ENCODE measurements around the gene GLUL. TPM values are rescaled to one million over a fixed set of nuclear protein-coding genes. Genes with fewer than 3 reads are reported as not detected.

The GLUL gene
- total RNA-seq, 1 donor from 2014 or later: 37.8 TPM

DNA sequence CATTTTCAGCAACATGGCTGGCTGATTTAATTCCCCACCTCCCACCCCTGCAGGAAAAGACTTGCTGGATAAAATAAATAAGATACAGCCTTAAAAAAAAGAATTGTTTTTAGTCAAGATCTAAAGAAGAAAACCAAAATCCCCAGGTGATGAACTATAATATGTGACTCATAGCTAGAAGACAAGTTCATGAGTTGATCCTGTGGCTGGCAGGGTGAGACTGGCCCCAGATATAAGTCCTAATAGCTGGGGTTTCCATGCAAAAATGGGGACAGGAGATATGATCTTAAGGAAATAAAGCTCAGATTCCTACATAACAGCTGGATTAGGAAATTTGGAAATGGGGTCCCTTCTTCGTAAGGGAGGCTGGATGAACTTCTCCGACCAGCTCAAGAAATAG is 36.5 kb upstream of the GLUL start:
- CTCF ChIA-PET: no interaction called here
- Mint-ChIP-seq H3K9me3 (no peaks in the 10 kb centered on the region), H3K4me1 (peaks cover 8% of the 10 kb centered on the region), H3K27ac (no peak overlapping the region), H3K36me3 (ENCODE audit: low read depth) (no peaks in the 10 kb centered on the region), H3K4me3 (no peak overlapping the region), H3K27me3 (no peaks in the 10 kb centered on the region)
- POLR2A ChIA-PET: no interaction called here
- ATAC-seq (ENCODE audit: low read depth) (no peak), DNase-seq (no peak)
- TF ChIP-seq, protein P1, sequence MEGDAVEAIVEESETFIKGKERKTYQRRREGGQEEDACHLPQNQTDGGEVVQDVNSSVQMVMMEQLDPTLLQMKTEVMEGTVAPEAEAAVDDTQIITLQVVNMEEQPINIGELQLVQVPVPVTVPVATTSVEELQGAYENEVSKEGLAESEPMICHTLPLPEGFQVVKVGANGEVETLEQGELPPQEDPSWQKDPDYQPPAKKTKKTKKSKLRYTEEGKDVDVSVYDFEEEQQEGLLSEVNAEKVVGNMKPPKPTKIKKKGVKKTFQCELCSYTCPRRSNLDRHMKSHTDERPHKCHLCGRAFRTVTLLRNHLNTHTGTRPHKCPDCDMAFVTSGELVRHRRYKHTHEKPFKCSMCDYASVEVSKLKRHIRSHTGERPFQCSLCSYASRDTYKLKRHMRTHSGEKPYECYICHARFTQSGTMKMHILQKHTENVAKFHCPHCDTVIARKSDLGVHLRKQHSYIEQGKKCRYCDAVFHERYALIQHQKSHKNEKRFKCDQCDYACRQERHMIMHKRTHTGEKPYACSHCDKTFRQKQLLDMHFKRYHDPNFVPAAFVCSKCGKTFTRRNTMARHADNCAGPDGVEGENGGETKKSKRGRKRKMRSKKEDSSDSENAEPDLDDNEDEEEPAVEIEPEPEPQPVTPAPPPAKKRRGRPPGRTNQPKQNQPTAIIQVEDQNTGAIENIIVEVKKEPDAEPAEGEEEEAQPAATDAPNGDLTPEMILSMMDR (IDR thresholded peaks at IDR 0.05): no peak
- intact Hi-C loops (cut with micrococcal nuclease): no loop called here

DNA sequence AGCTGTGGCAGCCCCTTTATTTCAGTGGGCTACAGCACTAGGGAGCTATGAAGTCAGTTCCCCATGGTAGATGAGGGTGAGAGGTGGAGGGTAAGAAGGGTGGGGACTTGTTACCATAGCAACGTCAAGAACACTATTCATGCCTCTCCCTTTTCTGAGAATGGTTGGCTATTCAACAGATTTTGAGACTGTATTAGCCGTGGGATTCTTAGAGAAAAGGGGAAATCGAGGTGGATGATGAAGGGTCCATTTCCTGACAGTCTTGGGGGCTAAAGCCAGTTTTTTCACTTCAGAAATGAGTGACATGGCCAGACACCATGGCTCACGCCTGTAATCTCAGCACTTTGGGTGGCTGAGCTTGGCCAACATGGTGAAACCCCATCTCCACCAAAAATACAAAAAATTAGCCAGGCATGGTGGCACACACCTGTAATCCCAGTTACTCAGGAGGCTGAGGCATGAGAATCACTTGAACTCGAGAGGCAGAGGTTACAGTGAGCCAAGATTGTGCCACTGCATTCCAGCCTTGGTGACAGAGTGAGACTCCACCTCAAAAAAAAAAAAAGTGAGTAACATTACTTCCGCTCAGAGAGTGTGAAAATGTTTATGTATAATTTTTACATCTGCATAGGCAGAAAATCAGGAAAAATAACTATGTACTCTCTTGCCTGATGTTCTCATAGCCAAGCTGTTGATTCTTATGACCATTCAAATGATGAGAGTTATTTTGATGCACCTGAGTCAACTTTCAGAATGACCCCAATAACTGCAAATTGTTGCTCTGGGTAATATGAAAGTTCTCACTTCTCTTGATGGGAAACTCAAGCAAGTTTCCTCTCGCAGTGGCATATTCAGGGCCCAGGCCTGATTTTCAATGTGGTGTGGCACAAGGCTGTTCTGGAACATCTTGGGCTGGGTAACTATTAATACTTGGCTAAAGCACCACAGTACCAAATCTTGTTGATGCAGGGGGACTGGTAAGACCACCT is 35.1 kb upstream of the GLUL start:
- no peaks in the 10 kb centered on the region for H3K9me3 Mint-ChIP-seq
- DNase-seq: no peak
- H3K4me1 Mint-ChIP-seq: peaks cover 8% of the 10 kb centered on the region
- H3K27ac Mint-ChIP-seq: peak overlapping the region; percentile 51
- TF ChIP-seq, protein P1 (IDR thresholded peaks at IDR 0.05): no peak
- ChIA-PET POLR2A (no interaction called here), CTCF (interaction anchor here (1.4 kb wide), 1 partner anchor 30 kb away, joined by 5 read pairs; no protein-coding TSS in a partner anchor)
- no peaks in the 10 kb centered on the region for H3K27me3 Mint-ChIP-seq
- H3K4me3 Mint-ChIP-seq: no peak overlapping the region
- ATAC-seq (ENCODE audit: low read depth): no peak
- intact Hi-C loops (cut with micrococcal nuclease): no loop called here
- H3K36me3 Mint-ChIP-seq (ENCODE audit: low read depth): no peaks in the 10 kb centered on the region

DNA sequence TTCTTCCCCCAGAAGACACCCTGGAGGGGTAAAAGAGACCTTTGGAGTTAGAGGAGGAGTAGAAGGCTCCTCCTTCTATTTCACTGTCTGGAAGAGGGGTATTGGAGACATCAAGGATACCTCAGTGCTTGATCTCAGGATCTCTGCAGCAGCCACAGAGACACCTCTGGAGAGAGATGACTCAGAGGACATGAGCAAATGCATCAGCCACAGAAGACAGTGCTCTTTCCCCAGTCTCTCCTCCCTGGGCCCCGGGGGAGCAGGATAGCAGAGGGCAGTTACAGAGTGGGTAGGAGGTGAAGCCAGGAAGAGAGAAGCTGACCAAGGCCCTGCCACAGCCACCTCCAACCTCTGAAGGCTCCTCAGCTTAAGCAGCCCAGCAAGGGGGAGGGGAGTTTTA is 24.2 kb upstream of the GLUL start:
- no peak overlapping the region for H3K4me3 Mint-ChIP-seq
- intact Hi-C loops (cut with micrococcal nuclease): no loop called here
- H3K4me1 Mint-ChIP-seq: no peaks in the 10 kb centered on the region
- ChIA-PET POLR2A (no interaction called here), CTCF (interaction anchor here (1.2 kb wide), 1 partner anchor 19 kb away, joined by 3 read pairs; no protein-coding TSS in a partner anchor)
- H3K9me3 Mint-ChIP-seq: peaks cover 3% of the 10 kb centered on the region
- TF ChIP-seq, protein P1 (IDR thresholded peaks at IDR 0.05): no peak
- H3K27ac Mint-ChIP-seq: no peak overlapping the region
- no peaks in the 10 kb centered on the region for H3K36me3 Mint-ChIP-seq (ENCODE audit: low read depth)
- ATAC-seq (ENCODE audit: low read depth): no peak
- peaks cover 9% of the 10 kb centered on the region for H3K27me3 Mint-ChIP-seq
- DNase-seq: no peak

DNA sequence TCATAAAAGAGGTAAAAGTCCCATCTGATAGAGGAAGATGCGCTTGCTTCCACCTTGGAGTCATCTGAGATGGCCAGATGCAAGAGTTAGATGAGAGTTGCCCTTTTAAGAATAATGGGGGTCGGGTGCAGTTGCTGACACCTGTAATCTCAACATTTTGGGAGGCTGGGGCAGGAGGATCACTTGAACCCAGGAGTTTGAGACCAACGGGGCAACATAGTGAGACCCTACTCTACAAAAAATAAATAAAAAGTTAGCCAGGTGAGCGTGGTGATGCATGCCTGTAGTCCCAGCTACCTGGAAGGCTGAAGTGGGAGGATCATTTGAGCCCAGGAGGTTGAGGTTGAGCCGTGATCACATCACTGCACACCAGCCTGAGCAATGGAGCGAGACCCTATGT is 22.4 kb upstream of the GLUL start:
- DNase-seq (no peak), ATAC-seq (ENCODE audit: low read depth) (no peak)
- peaks cover 11% of the 10 kb centered on the region for H3K27me3 Mint-ChIP-seq
- H3K27ac Mint-ChIP-seq: no peak overlapping the region
- ChIA-PET CTCF (no interaction called here), POLR2A (no interaction called here)
- no peaks in the 10 kb centered on the region for H3K9me3 Mint-ChIP-seq
- intact Hi-C loops (cut with micrococcal nuclease): no loop called here
- no peaks in the 10 kb centered on the region for H3K36me3 Mint-ChIP-seq (ENCODE audit: low read depth)
- H3K4me3 Mint-ChIP-seq: no peak overlapping the region
- no peaks in the 10 kb centered on the region for H3K4me1 Mint-ChIP-seq
- TF ChIP-seq, protein P1 (IDR thresholded peaks at IDR 0.05): no peak

DNA sequence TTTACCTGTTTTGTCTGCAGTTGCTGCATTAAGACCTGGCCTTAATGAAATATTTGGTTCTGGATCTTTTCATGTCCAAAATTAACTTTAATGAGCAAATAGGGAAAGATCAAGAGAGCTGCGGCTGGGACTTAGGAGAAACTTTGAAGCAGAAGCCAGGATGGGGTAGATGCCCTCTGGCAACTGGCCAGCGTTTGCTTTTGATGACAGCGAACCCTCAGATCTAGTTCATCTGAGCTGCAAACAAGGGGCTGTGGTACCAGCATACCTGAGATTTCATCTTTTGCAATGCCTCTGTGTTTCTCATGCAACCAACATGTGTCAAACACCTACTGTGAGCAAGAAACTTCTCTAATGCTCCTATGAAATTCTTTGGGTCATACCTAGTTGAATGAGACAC is 21.9 kb upstream of the GLUL start:
- Mint-ChIP-seq H3K27me3 (peaks cover 11% of the 10 kb centered on the region), H3K36me3 (ENCODE audit: low read depth) (no peaks in the 10 kb centered on the region), H3K4me3 (no peak overlapping the region), H3K4me1 (no peaks in the 10 kb centered on the region), H3K9me3 (no peaks in the 10 kb centered on the region), H3K27ac (no peak overlapping the region)
- intact Hi-C loops (cut with micrococcal nuclease): no loop called here
- POLR2A ChIA-PET: no interaction called here
- DNase-seq: no peak
- CTCF ChIA-PET: interaction anchor here (1.6 kb wide), 1 partner anchor 17 kb away, joined by 4 read pairs; no protein-coding TSS in a partner anchor
- TF ChIP-seq, protein P1 (IDR thresholded peaks at IDR 0.05): no peak
- no peak for ATAC-seq (ENCODE audit: low read depth)
